GM12864 (cell line): Measurements from ENCODE around the gene SMARCA4.
"Not testable (repeated sequence)": the region's sequence is repeated elsewhere in the genome, so short reads cannot be mapped to it uniquely, and the experiment has no call there.

Source experiments
- DNase-seq: peaks from one replicate; pipeline ENCODE4 v3.0.0-alpha.2; 2011; ENCODE audit warnings: low read depth
- H3K4me3 ChIP-seq: 2 replicates; pipeline ENCODE4 v1.5.1; 2011; ENCODE audit warnings: mild to moderate bottlenecking, low read depth, low read length, control low read depth
- CTCF ChIP-seq: IDR thresholded peaks from 2 replicates; pipeline ENCODE4 v1.5.1; 2011; ENCODE audit warnings: low read depth, mild to moderate bottlenecking, moderate library complexity, low read length, control low read depth, inconsistent platforms; ENCODE audit errors: missing control alignments

SMARCA4 gene

GRCh38 chr19:10988380-10988779 is 27.6 kb downstream of the SMARCA4 start:
- no peak for TF ChIP-seq CTCF
- no peak for DNase-seq
- H3K4me3 ChIP-seq, result no peak overlapping the region

GRCh38 chr19:10988921-10989320 is 28.1 kb downstream of the SMARCA4 start:
- no peak for TF ChIP-seq CTCF
- no peak for DNase-seq
- H3K4me3 ChIP-seq, result no peak overlapping the region

GRCh38 chr19:10991076-10991475 is 30.2 kb downstream of the SMARCA4 start:
- no peak for DNase-seq
- no peak overlapping the region for H3K4me3 ChIP-seq
- TF ChIP-seq CTCF, result no peak

- H3K4me3 ChIP-seq, result no peak overlapping the region
- no peak for DNase-seq
- TF ChIP-seq CTCF, result no peak
These were observed 30.8 kb downstream of the SMARCA4 start for GRCh38 chr19:10991521-10992081.

GRCh38 chr19:10992174-10992573 is 31.3 kb downstream of the SMARCA4 start:
- not testable (repeated sequence) for DNase-seq, H3K4me3 ChIP-seq

GRCh38 chr19:10995926-10996600 is 35.2 kb downstream of the SMARCA4 start:
- H3K4me3 ChIP-seq, result no peak overlapping the region
- no peak for TF ChIP-seq CTCF
- DNase-seq, result no peak

GRCh38 chr19:10998045-10998533 is 37.3 kb downstream of the SMARCA4 start:
- no peak for TF ChIP-seq CTCF
- H3K4me3 ChIP-seq, result no peak overlapping the region
- DNase-seq, result no peak
